OCI-LY7 (cell line): ENCODE data around the gene PEPD.

Source experiments
- CTCF ChIP-seq: fragments of 200-600 bp; sonication (generic); conservative IDR thresholded peaks from 2 replicates; pipeline ENCODE4 v1.5.1; 2014; ENCODE audit warnings: mild to moderate bottlenecking, antibody characterized with exemption, low read length, moderate library complexity, mixed read lengths
- EZH2phosphoT487 ChIP-seq: fragments of 200-600 bp; sonication (generic); IDR thresholded peaks from 2 replicates; pipeline ENCODE4 v1.6.1; 2018; ENCODE audit warnings: low read depth, borderline replicate concordance, mild to moderate bottlenecking, mixed run types, antibody characterized with exemption, low read length, moderate library complexity, mixed read lengths

GRCh38 chr19:33535226-33535625 is 13.6 kb upstream of the PEPD start:
- TF ChIP-seq CTCF (no peak), EZH2phosphoT487 (no peak)
